GM23248 (cell line): ENCODE measurements around the gene NEK6. TPM values are rescaled to one million over a fixed set of nuclear protein-coding genes. Genes with fewer than 3 reads are reported as not detected.

ENCODE experiments used
- DNase-seq: peaks from one replicate; pipeline ENCODE4 v3.0.0-alpha.2; 2015
- H2AFZ ChIP-seq: fragments of 200-600 bp; sonication (generic); 2 replicates; pipeline ENCODE4 v1.6.1; 2016; ENCODE audit warnings: antibody characterized with exemption
- H3F3A ChIP-seq: fragments of 200-600 bp; sonication (generic); 2 replicates; pipeline ENCODE4 v1.6.1; 2016; ENCODE audit warnings: mild to moderate bottlenecking, antibody characterized with exemption, mixed run types; ENCODE audit not compliant: insufficient read depth
- H3K27ac ChIP-seq: fragments of 200-600 bp; sonication (generic); 2 replicates; pipeline ENCODE4 v1.5.1; 2016; ENCODE audit warnings: mild to moderate bottlenecking
- H3K27me3 ChIP-seq: fragments of 200-600 bp; sonication (generic); replicated peaks from 2 replicates; pipeline ENCODE4 v1.6.1; 2016; ENCODE audit warnings: mild to moderate bottlenecking; ENCODE audit not compliant: insufficient read depth
- H3K36me3 ChIP-seq: fragments of 200-600 bp; sonication (generic); 2 replicates; pipeline ENCODE4 v1.6.1; 2016; ENCODE audit warnings: low read depth, mild to moderate bottlenecking
- H3K4me1 ChIP-seq: fragments of 200-600 bp; sonication (generic); 2 replicates; pipeline ENCODE4 v1.6.1; 2016; ENCODE audit warnings: mild to moderate bottlenecking; ENCODE audit not compliant: insufficient read depth
- H3K4me2 ChIP-seq: fragments of 200-600 bp; sonication (generic); one replicate; pipeline ENCODE4 v1.6.1; 2016; ENCODE audit warnings: mild to moderate bottlenecking; ENCODE audit not compliant: unreplicated experiment
- H3K4me3 ChIP-seq: fragments of 200-600 bp; sonication (generic); 2 replicates; pipeline ENCODE4 v1.5.1; 2016; ENCODE audit warnings: mild to moderate bottlenecking
- H3K79me2 ChIP-seq: fragments of 200-600 bp; sonication (generic); 2 replicates; pipeline ENCODE4 v1.6.1; 2016; ENCODE audit warnings: mild to moderate bottlenecking; ENCODE audit not compliant: insufficient read depth
- H3K9ac ChIP-seq: fragments of 200-600 bp; sonication (generic); 2 replicates; pipeline ENCODE4 v1.6.1; 2016; ENCODE audit warnings: mild to moderate bottlenecking
- H3K9me2 ChIP-seq: fragments of 200-600 bp; sonication (generic); 2 replicates; pipeline ENCODE4 v1.6.1; 2016; ENCODE audit warnings: mixed run types, mild to moderate bottlenecking, moderate library complexity; ENCODE audit not compliant: insufficient read depth
- H3K9me3 ChIP-seq: fragments of 200-600 bp; sonication (generic); one replicate; pipeline ENCODE4 v1.6.1; 2017; ENCODE audit warnings: low read depth
- H4K20me1 ChIP-seq: fragments of 200-600 bp; sonication (generic); 2 replicates; pipeline ENCODE4 v1.6.0; 2016; ENCODE audit not compliant: insufficient read depth
- EZH2 ChIP-seq: fragments of 200-600 bp; sonication (generic); IDR thresholded peaks from 2 replicates; pipeline ENCODE4 v1.6.1; 2018; ENCODE audit warnings: antibody characterized with exemption, mild to moderate bottlenecking; ENCODE audit not compliant: insufficient read depth, poor library complexity, severe bottlenecking
- EZH2phosphoT487 ChIP-seq: fragments of 200-600 bp; sonication (generic); IDR thresholded peaks from 2 replicates; pipeline ENCODE4 v1.6.1; 2018; ENCODE audit warnings: antibody characterized with exemption, moderate library complexity, mild to moderate bottlenecking, low read depth; ENCODE audit not compliant: insufficient read depth
- WGBS, 2 experiments: methylation state at CpG; one replicate each; pipeline ENCODE4 v1.1.6; 2015 to 2017; ENCODE audit warnings: low lambda C conversion rate in 2 of 2, low coverage in 1 of 2; ENCODE audit errors: missing lambda C conversion rate in 2 of 2; 5-methylcytosine and 5-hydroxymethylcytosine counted together
- in situ Hi-C: fragments of 300-500 bp; cut with MboI; formaldehyde crosslinking; loops from 2 replicates; pipeline ENCODE4 v1.15.0; 2020
- polyA plus RNA-seq: library from polyadenylated mRNA; unstranded; fragments of >200 nt; fragmentation: Nextera tagmentation; extraction: Ambion mirVana; gene quantifications from 2 replicates; pipeline ENCODE4 v1.2.1, GENCODE V29; 2016
- total RNA-seq: library from RNA; depleted of rRNA; stranded (reverse); fragments of >200 nt; shearing (Covaris generic); gene quantifications from 2 replicates; pipeline ENCODE4 v1.2.3, GENCODE V29; 2014

NEK6 gene
- total and polyA plus RNA-seq, 2 experiments from 2014 or later: 43.7 to 69.6 TPM

DNA sequence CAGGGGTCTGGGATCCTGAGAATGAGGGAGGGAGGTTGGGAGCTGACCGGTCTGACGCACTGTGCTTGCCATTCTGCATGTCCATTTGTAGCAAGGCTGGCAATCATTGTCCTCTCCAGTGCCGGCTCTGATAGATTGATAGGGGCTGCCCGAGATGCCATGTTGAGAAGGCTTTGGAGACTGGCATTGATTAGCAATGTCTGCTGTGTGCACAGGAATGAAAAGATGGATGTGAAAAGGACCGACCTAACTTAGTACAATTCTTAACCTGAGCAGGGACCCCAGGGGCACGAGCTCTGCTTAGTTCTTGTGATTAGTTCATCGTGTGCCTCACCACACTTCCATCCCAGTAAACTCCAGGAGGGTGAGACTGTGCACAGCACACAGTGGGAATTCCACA, 17.0 kb downstream of the NEK6 start:
- Histone ChIP-seq H3K79me2 (peaks cover 100% of the 10 kb centered on the region), H3K4me1 (peaks cover 16% of the 10 kb centered on the region), H3K27me3 (no peaks in the 10 kb centered on the region), H3F3A (0 out of 2 replicates have a peak, but pooled peaks cover 7% of the 10 kb centered on the region), H3K4me2 (no peak overlapping the region), H3K27ac (no peak overlapping the region), H4K20me1 (peaks cover 10% of the 10 kb centered on the region; the same call in 1 of the 2 replicates), H3K9me2 (no peaks in the 10 kb centered on the region), H3K36me3 (no peaks in the 10 kb centered on the region), H2AFZ (no peak overlapping the region), H3K4me3 (no peak overlapping the region), H3K9me3 (no peaks in the 10 kb centered on the region), H3K9ac (no peak overlapping the region)
- no peak for DNase-seq
- WGBS, 2 experiments: 90 to 94% methylated on average over 7 of the region's 7 CpGs
- in situ Hi-C loops: no loop called here
- TF ChIP-seq EZH2 (no peak), EZH2phosphoT487 (no peak)

DNA sequence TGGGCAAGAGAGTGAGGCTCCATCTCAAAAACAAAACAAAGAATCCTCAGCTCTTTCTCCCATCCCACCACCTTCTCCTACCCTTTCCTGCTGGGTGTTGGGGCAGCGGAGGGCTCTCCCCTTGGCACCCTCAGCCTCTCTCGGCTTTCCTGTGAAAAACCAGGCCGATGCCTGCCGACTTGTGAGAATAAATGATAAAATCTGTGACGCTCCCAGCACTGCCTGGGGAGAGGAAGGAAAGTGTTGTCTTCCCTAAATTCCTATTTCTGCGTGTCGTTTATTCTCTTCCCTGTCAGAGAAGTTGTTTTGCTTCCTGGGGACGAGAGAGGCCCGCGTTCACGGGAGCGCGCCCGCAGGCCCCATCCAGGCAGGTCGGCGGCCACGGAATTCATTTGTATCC, 19.7 kb downstream of the NEK6 start:
- in situ Hi-C loops: no loop called here
- no peak overlapping the region for H3K27ac ChIP-seq
- DNase-seq: no peak
- H3K4me3 ChIP-seq: no peak overlapping the region
- H3K9ac ChIP-seq: no peak overlapping the region
- no peaks in the 10 kb centered on the region for H3K9me3 ChIP-seq
- H2AFZ ChIP-seq: no peak overlapping the region
- TF ChIP-seq EZH2: no peak
- no peak for TF ChIP-seq EZH2phosphoT487
- no peaks in the 10 kb centered on the region for H3K27me3 ChIP-seq
- peaks cover 13% of the 10 kb centered on the region for H3K4me1 ChIP-seq
- H3K9me2 ChIP-seq: no peaks in the 10 kb centered on the region
- no peaks in the 10 kb centered on the region for H3K36me3 ChIP-seq
- 79 to 86% methylated on average over 17 of the region's 17 CpGs for WGBS, 2 experiments
- no peak overlapping the region for H3K4me2 ChIP-seq
- 0 out of 2 replicates have a peak, but pooled peaks cover 7% of the 10 kb centered on the region for H3F3A ChIP-seq
- peaks cover 100% of the 10 kb centered on the region for H3K79me2 ChIP-seq
- peaks cover 11% of the 10 kb centered on the region; the same call in 1 of the 2 replicates for H4K20me1 ChIP-seq

DNA sequence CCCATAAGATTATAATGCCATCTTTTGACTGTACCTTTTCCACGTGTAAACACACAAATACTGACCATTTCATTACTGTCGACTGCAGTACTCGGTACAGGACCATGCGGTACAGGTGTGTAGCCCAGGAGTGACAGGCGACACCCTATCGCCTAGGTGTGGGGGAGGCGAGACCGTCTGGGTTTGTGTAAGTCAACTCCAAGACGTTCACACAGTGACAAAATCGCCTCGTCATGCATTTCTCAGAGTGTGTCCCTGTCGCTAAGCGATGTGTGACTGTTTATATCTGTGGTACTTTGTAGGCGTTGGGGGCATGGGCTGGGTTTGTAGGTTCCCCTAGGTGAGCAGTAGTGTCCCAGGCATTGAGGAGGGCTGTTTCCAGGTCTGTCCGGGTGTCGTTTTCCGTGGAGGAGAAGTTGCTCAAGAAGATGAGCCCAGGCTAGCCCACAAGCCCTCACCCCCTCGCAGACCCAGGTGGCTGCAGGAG, 20.3 kb downstream of the NEK6 start:
- Histone ChIP-seq H3K36me3 (no peaks in the 10 kb centered on the region), H3K79me2 (peaks cover 100% of the 10 kb centered on the region), H3K27ac (no peak overlapping the region), H2AFZ (no peak overlapping the region), H3K4me2 (no peak overlapping the region), H3K9me3 (no peaks in the 10 kb centered on the region), H3K4me3 (no peak overlapping the region), H3F3A (0 out of 2 replicates have a peak, but pooled peaks cover 7% of the 10 kb centered on the region), H4K20me1 (peaks cover 11% of the 10 kb centered on the region; the same call in 1 of the 2 replicates), H3K9ac (no peak overlapping the region), H3K9me2 (no peaks in the 10 kb centered on the region), H3K4me1 (peaks cover 13% of the 10 kb centered on the region), H3K27me3 (no peaks in the 10 kb centered on the region)
- TF ChIP-seq EZH2: no peak
- no peak for TF ChIP-seq EZH2phosphoT487
- WGBS, 2 experiments: 92 to 96% methylated on average over 18 of the region's 18 CpGs
- in situ Hi-C loops: no loop called here
- DNase-seq: no peak

DNA sequence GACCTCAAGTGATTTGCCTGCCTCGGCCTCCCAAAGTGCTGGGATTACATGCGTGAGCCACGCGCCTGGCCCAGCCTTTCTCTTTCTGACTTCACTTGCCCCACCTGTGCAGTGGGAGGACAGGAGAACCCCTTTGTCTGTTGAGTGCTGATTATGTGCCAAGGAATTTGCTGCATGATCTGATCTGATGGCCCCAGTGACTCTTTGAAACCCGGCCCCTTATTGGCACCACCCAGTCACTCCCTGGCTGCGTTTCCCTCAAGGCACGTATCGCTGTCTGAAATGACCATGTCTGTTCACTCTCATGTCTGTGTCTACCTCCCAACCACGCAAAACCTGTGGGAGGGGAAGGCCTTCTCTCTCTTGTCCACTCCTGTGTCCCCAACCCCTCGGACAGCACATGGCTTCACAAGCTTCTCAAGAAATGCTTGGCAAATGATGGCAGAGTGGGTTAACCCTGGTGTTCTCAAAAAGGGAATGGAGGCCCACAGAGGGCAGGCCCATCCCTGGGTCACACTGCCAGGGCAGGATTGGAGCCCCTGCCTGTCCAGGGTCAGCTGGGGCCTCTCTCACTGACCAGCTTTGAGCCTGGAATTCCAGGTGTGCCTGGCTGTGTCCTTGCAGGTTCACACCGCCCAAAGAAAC, 21.9 kb downstream of the NEK6 start:
- no peak for DNase-seq
- Histone ChIP-seq H3K4me3 (no peak overlapping the region), H3K27me3 (no peaks in the 10 kb centered on the region), H3K9me2 (no peaks in the 10 kb centered on the region), H3K9me3 (no peaks in the 10 kb centered on the region), H3F3A (0 out of 2 replicates have a peak, but pooled peaks cover 8% of the 10 kb centered on the region), H3K9ac (peak overlapping the region; percentile 39; the same call in 1 of the 2 replicates), H3K36me3 (no peaks in the 10 kb centered on the region), H3K27ac (peak overlapping the region; percentile 61), H2AFZ (no peak overlapping the region), H3K79me2 (peaks cover 100% of the 10 kb centered on the region), H3K4me2 (no peak overlapping the region), H3K4me1 (peaks cover 14% of the 10 kb centered on the region), H4K20me1 (peaks cover 11% of the 10 kb centered on the region; the same call in 1 of the 2 replicates)
- in situ Hi-C loops: no loop called here
- TF ChIP-seq EZH2phosphoT487 (no peak), EZH2 (no peak)
- WGBS, 2 experiments: 70 to 71% methylated on average over 11 of the region's 11 CpGs
